DOHH2 (cell line): ENCODE results near the gene NDUFS4.

Experiments
- EZH2phosphoT487 ChIP-seq: fragments of 200-600 bp; sonication (generic); IDR thresholded peaks from 2 replicates; pipeline ENCODE4 v1.6.1; 2017; ENCODE audit warnings: borderline replicate concordance, mild to moderate bottlenecking, antibody characterized with exemption, low read length, moderate library complexity, mixed read lengths
- TF ChIP-seq, protein P1 (sequence below): fragments of 200-600 bp; sonication (generic); IDR thresholded peaks from one replicate; pipeline ENCODE4 v1.5.1; 2014; ENCODE audit warnings: antibody characterized with exemption, mild to moderate bottlenecking, low read depth, low read length; ENCODE audit not compliant: poor library complexity, severe bottlenecking

- TF ChIP-seq, protein P1, sequence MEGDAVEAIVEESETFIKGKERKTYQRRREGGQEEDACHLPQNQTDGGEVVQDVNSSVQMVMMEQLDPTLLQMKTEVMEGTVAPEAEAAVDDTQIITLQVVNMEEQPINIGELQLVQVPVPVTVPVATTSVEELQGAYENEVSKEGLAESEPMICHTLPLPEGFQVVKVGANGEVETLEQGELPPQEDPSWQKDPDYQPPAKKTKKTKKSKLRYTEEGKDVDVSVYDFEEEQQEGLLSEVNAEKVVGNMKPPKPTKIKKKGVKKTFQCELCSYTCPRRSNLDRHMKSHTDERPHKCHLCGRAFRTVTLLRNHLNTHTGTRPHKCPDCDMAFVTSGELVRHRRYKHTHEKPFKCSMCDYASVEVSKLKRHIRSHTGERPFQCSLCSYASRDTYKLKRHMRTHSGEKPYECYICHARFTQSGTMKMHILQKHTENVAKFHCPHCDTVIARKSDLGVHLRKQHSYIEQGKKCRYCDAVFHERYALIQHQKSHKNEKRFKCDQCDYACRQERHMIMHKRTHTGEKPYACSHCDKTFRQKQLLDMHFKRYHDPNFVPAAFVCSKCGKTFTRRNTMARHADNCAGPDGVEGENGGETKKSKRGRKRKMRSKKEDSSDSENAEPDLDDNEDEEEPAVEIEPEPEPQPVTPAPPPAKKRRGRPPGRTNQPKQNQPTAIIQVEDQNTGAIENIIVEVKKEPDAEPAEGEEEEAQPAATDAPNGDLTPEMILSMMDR = no peak
- TF ChIP-seq EZH2phosphoT487 = no peak
Observed at GRCh38 chr5:53613536-53613935, 53.1 kb downstream of the NDUFS4 start.
